Erythroblast (primary cell): ENCODE results near the gene KMT2C.

Experiments used
- GATA1 ChIP-seq: IDR thresholded peaks from 2 replicates; pipeline ENCODE4 v1.6.1; 2011; ENCODE audit warnings: low read depth, mild to moderate bottlenecking, control low read depth, low read length, moderate library complexity
- POLR2A ChIP-seq: IDR thresholded peaks from 2 replicates; pipeline ENCODE4 v1.6.1; 2011; ENCODE audit warnings: mild to moderate bottlenecking, low read length

- TF ChIP-seq POLR2A, result no peak
- no peak for TF ChIP-seq GATA1
These were observed 235.4 kb downstream of the KMT2C start for GRCh38 chr7:152200395-152200794.
